Lower leg skin (tissue), 3 donors: ENCODE results near the gene FRY.

Experiments used
- POLR2A ChIP-seq, 2 donors: fragments of 450-650 bp; IDR thresholded peaks; one replicate each; pipeline ENCODE4 v1.6.1; 2016 to 2017; ENCODE audit warnings: antibody characterized with exemption in 2 of 2, mild to moderate bottlenecking in 1 of 2, moderate library complexity in 1 of 2
- TF ChIP-seq, protein P1 (sequence below), 3 donors: fragments of 450-650 bp; IDR thresholded peaks; one replicate each; pipeline ENCODE4 v1.5.1; 2016; ENCODE audit warnings: antibody characterized with exemption in 3 of 3, mild to moderate bottlenecking in 3 of 3, moderate library complexity in 2 of 3

DNA sequence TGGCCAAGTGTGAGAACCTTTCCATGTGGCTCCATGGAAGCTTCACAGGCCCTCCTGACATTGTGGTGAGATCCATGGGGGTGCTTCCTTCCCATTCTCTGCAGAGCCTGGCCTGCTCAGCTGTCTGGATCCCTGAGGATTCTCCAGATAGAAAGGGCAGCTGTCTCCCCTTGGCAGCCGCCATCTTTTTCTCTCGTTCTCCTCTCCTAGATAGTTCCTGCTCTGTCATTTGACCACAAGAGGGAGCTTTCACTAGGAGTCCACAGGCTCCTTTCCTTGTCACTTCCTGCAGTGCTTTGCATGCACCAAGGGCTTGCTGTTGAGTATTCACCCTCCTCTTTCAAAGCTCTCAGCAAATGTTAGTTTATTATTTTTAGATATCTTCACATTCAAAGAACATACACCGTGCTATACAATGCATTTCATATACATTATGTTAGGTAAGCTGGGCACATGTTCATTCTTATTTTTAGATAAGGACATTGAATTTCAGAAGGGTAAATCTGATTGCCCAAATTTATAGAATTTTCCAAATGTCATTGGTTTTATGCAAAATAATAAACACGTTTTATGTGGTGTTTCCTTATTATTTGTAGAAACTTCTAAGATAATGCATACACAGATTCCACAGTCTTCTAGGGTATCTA, 133.2 kb downstream of the FRY start:
- TF ChIP-seq, protein P1, sequence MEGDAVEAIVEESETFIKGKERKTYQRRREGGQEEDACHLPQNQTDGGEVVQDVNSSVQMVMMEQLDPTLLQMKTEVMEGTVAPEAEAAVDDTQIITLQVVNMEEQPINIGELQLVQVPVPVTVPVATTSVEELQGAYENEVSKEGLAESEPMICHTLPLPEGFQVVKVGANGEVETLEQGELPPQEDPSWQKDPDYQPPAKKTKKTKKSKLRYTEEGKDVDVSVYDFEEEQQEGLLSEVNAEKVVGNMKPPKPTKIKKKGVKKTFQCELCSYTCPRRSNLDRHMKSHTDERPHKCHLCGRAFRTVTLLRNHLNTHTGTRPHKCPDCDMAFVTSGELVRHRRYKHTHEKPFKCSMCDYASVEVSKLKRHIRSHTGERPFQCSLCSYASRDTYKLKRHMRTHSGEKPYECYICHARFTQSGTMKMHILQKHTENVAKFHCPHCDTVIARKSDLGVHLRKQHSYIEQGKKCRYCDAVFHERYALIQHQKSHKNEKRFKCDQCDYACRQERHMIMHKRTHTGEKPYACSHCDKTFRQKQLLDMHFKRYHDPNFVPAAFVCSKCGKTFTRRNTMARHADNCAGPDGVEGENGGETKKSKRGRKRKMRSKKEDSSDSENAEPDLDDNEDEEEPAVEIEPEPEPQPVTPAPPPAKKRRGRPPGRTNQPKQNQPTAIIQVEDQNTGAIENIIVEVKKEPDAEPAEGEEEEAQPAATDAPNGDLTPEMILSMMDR (IDR thresholded peaks at IDR 0.05): no peak
- no peak for TF ChIP-seq POLR2A (IDR thresholded peaks at IDR 0.05)
